HG03378 (cell line): Measurements from ENCODE around the gene NEURL2.
"Not testable (repeated sequence)": the region's sequence is repeated elsewhere in the genome, so short reads cannot be mapped to it uniquely, and the experiment has no call there.

Experiments used
- ATAC-seq: cut with Tn5 transposase; IDR thresholded peaks from one replicate; pipeline ENCODE4 v1.9.1; 2021; ENCODE audit warnings: mild to moderate bottlenecking, moderate library complexity; ENCODE audit not compliant: unreplicated experiment

Gene NEURL2

DNA sequence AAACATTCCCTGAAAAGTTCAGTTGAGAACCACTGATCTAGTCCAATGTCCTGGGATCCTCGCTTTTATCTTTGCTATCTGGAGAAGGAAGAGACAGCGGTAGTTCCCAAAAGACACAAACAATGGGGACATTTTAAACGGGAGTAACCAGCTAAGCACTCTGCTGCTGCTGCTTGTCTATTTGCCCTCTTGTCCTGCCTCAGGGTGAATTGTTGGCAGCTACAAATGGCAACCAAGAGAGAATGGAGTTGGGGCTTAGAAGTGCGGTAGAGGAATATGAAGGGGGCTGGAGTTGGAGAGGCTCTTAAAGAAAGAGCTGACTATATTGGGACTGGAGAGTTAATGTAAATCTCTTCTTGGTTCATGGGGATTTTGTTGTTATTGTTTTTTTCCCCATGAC is 16.4 kb downstream of the NEURL2 start:
- no peak for ATAC-seq

DNA sequence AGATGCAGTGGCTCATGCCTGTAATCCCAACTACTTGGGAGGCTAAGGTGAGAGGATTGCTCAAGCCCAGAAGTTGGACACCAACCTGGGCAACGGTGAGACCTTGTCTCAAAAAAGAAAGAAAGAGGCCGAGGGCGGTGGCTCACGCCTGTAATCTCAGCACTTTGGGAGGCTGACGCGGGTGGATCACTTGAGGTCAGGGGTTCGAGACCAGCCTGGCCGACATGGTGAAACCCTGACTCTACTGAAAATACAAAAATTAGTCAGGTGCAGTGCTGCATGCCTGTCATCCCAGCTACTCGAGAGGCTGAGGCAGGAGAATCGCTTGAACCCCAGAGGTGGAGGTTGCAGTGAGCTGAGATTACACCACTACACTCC is 16.9 kb downstream of the NEURL2 start:
- ATAC-seq: not testable (repeated sequence)

DNA sequence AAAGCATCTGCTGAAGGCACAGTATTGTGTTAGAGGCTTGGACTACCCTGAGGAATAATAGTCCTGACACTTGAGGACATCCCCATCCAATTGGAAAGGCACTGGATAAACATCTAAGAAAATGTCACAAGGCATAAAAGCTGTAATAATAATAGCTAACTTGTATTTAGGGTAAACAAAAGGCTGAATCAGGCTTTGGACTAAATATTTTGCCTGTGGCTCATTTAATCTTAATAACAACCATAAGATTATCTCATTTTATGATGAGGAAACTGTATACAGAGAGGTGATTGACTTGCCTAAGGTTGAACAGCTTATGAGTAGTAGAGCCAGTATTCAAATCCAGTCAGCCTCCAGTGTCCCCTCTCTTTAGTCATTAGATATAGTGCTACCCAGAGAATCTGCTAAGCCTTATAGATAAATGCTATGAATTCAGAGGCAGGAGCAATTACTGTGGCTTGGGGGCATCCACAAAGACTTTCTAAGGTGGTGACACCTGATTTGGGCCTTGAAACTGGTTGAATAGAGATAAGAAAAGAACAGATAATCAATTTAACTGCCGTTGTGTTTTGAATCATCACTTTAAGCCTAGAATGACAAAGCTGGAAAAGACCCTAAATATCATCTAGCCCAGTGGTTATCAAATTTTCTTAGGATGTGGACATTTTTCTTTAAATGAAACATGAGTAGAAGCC is 17.5 kb downstream of the NEURL2 start:
- ATAC-seq: no peak

DNA sequence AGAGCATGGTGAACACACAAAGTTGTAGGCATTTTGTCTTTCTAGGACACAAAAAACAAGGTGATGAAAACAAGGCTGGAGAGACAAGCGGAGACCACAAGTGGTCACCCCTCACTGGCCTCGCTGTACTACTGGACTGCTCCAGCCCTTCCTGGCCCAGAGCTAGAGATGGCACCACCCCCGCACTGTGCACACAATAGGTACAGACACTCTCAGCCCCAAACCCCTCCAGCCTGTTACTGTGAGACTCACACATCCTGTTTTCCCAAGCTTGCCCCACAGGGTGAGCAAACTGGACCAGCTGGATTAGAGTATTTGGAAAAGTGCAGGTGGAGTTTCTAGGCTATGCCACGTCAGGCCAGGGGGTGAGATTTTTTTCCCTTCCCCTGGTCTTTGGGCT is 18.4 kb downstream of the NEURL2 start:
- no peak for ATAC-seq

DNA sequence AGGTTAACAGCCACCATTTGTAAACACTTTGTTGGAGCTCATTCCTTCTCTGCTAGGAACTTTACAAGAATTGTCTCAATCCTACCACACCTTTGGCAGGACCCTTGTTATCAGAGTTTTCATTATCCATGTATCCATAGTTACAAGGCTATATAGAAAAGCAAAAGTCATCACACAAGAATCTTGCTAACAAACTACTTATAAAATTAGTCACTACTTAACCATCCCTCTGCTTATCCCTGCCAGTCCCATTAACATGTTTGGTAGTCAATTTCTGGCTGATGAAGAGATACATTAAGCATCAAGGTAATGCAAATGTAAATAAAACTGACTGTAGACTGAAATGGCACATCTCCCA is 23.2 kb downstream of the NEURL2 start:
- ATAC-seq: no peak

DNA sequence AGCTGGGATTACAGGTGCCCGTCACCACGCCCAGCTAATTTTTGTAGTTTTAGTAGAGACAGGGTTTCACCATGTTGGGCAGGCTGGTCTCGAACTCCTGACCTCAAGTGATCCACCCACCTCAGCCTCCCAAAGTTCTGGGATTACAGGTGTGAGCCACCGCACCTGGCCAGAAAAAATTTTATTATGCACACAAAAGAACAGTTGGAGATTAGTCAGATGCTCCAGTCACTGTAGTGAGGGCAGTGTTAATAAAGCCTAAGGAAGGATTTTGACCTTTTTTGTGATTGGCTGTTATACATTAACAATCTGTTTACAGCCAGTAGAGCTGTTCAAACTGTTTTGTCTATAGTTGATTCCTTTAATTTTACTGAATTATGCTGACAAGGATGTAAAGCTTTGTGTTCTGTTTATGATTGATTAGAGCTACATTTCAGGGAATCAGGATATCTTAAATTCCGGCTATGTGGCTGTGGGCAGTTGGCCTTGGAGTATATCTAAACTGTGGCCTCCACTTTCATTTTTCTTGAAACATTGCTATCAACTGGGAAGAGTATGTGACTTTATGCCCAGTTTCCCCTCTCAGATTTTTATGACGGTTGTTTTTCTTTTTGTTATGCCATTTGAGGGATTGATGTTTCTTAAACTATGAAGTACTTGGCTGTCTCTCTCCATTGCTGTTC is 23.7 kb downstream of the NEURL2 start:
- ATAC-seq: no peak

DNA sequence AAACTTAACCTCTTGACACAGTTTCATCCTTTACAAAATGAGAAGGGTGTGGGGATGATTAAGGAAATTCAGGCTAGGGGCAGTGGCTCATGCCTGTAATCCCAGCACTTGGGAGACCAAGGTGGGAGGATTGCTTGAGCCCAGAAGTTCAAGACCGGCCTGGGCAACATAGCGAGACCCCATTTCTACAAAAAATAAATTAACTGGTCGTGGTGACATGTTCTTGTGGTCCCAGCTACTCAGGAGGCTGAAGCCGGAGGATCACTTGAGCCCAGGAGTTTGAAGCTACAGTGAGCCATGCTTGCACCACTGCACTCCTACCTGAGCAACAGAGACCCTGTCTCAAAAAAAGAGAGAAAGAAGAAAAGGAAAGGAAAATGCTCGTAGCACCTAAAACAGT is 24.6 kb downstream of the NEURL2 start:
- ATAC-seq: no peak

DNA sequence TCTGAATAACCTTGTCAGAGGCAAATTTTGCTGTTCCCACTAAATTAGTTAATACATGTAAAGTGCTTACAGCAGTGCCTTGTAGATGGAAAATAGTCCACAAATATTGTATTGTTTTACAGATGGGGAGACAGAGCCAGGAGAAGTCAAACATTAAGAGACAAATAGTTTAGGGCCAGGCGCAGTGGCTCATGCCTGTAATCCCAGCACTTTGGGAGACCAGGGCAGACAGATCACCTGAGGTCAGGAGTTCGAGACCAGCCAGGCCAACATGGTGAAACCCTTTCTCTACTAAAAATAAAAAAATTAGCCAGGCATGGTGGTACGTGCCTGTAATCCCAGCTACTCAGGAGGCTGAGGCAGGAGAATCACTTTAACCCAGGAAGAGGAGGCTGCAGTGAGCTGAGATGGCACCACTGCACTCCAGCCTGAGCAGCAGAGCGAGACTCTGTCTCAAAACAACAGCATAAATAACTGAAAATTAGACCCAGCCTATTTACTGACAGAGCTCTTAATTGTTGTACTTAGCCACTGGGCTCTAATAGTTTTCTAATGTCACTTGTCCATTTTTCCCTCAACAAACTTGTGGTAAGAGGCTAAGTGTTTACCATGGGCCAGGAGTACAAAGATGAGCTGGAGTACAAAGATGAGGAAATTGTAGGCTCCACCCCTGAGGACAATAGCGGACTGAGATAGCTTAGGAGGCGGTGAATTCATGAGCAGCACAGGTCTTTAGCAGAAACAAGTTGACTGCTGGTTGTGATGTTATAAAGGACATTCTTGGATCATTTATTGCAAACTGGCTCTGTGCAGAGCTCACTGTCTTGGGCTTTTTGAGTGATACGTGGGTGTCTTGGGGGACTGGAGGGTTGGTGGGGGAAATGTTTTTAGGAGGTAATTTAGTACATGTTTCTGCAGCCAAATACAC is 27.2 kb downstream of the NEURL2 start:
- ATAC-seq: no peak

DNA sequence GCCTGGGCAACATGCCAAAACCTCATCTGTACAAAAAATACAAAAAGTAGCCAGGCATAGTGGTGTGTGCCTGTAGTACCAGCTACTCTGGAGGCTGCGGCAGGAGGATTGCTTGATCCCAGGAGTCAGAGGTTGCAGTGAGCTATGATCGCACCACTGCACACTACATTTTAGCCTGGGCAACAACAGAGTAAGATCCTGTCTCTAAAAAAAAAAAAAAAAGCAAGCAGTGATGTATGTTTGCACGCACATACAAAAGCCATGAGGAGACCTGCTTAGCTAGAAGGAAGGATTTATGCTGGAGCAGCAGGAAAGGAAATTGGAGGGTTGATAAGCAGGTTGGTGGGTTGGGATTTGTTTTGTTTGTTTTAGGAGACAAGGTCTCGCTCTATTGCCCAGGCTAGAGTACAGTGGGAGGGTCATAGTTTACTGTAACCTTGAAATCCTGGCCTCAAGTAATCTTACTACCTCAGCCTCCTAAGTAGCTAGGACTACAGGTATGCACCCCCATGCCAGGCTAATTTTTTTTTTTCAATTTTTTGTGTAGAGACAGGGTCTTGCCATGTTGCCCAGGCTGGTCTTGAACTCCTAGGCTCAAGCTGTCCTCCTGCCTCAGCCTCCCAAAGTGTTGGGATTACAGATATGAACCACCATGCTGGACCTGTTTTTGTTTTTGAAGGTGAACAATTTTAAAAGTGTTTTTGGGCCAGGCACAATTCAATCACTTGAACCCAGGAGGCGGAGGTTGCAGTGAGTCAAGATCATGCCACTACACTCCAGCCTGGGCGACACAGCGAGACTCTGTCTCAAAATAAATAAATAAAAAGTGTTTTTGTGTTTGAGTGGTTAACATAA is 29.6 kb downstream of the NEURL2 start:
- no peak for ATAC-seq

DNA sequence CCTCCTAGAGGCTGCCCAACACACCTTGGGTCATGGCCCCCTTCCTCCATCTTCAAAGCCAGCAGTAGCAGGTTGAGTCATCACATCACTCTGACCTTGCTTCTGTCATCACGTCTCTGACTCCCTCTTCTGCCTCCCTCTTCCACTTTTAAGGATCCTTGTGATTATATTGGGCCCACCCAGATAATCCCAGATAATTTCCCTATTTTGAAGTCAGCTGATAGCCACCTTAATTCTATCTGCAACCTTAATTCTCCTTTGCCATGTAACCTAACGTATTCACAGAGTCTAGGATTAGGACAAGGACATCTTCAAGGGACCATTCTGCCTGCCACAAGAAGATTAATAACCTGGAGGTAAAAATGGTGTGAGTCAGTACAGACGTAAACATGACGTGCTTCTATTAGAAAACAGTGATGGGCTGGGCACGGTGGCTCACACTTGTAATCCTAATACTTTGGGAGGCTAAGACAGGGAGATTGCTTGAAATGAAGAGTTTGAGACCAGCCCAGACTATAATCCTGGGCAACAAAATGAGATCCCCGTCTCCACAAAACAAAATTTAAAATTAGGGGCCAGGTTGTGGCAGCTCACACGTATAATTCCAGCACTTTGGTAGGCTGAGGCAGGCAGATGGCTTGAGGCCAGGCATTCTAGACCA is 30.3 kb downstream of the NEURL2 start:
- no peak for ATAC-seq

DNA sequence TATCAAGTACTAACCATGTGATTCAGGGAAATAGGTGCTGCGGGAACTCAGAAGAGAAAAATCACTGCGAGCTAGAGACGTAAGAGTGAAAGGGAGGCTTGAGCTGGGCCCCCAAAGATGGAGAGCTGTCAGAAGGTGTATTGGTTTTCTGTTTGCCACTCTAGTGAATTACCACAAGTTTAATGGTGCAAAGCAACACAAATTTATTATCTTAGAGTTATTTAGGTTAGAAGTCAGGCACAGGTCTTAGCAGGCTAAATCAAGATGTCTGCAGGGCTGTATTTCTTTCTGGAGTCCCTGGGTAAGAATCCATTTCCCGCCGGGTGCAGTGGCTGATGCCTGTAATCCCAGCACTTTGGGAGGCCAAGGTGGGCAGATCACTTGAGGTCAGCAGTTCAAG is 31.1 kb downstream of the NEURL2 start:
- ATAC-seq: no peak

DNA sequence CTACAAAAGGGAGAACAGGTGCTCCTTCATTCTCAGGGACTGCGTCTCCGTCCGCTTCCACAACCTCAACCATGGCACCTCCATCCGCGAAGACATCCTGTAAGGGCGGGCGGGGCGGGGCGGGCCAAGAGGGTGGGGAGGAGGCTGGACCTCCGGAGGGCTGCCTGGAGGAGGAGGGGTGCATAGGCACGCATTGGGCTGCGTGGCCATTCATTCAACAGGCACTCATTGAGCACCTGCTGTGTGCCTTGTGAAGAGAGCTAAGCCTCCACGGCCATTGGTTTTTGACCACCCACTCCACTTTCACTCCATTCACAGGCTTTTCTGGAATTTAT is 33.2 kb downstream of the NEURL2 start:
- no peak for ATAC-seq

DNA sequence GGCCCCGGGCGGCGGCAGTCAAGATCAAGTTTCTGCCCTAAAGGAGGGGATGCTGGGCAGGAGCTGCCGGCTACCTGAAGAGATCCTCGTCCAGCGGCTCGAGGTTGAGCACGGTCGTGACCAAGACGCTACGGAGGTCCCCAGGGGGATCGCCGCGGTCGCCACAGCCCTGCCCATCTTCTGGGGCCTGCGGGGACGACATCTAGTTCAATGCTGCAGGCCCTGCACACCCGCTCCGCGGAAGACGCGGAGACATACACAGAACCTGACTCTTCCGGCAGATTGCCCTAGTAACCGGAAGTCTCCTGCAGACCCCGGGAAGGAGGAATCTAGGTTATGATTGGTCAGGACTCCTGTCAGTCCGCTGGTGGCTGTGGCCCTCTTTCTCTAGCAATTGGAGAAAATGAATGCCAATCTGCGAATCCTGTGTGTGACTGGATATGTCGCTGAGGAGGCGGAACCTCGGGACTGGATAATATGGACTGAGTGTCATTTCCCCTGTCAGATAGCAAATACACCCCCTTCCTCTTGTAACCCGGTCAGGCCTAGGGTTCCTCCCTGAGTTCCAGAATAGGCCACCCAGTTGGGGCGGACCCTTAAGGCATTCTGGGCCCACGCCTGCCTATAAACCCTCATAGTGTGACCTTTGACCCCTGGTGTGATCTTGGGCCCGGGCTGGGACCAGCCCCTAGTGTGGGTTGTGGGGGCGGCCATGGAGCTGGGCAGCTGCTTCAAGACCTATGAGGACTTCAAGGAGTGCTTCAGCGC is 33.7 kb downstream of the NEURL2 start, which contains the start of the genes ACOT8 and ZSWIM3:
TSS of gene ACOT8 (minus strand) at position 279 of the 768 bp plus-strand sequence. CDS start at position 202, 77 bp downstream.
TSS of gene ZSWIM3 (plus strand) at position 501 of the 768 bp plus-strand sequence. CDS start at position 713, 212 bp downstream.
- peak; percentile 95 for ATAC-seq

DNA sequence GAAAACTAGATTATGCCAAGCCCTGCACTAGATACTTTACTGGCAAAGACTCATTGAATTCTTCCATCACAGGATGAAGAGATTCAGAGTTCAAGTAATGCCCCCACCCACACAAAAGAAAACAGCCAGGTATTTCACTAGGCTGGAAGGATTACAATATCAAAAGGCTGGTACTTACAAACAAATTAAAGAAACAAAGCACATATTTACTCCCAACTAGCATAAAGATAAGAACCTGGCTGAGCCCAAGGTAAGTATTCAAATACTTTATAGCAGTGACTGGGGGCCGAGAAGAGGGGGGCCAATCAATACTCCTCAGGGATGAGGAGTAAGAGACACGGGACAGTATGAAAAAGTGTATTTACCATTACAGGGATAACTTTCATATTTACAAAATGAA is 37.5 kb downstream of the NEURL2 start:
- ATAC-seq: no peak

DNA sequence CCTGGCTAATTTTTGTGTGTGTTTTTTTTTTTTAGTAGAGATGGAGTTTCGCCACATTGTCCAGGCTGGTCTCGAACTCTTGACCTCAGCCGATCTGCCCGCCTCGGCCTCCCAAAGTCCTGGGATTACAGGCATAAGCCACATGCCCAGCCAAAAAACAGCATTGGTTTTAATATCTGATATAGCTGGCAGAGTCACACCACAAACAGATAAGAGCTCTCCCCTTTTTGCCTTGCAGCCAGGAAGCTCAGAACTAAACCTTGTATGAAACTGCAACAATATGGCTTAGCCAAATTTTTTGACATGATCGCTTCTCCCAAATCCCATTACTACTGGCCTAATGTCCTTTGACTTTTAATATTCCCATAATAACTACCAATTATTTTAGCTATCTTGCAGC is 38.7 kb downstream of the NEURL2 start:
- ATAC-seq: no peak

DNA sequence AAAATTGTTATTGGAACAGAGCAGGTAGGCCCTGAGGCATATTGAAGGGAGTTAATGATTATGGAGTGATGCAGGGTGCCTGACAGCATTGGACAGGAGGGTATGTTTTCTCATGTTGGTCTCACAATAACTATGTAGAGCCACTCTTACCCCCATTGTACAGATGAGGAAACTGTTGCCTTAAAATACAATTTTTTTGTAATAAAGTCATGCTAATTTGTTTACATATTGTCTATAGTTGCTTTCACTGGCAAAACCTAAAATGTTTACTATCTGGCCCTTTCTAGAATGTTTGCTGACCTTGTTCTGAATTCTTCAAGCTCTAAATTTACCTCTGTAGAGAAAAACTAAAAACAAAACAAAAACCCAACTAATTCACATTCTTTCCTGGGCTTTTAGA is 39.5 kb downstream of the NEURL2 start:
- ATAC-seq: no peak

DNA sequence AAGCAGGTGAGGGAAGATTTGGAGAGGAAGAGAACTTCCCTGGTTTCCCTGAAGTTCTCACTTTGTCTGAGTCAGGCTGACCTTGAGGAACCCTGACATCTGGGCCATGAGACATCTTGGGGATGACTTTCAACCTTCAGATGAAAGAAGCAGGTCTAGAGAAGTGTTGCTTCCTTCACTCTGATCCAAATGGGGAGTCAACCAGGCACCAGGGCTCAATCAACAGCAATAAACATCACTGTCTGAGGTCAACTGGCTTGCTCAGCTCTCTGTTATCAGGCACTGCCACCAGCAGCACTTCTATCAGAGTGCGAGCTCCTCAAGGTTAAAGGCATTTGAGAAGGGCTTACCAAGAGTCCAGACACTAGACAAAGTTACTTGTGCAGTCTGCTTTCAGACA is 40.1 kb downstream of the NEURL2 start:
- no peak for ATAC-seq

DNA sequence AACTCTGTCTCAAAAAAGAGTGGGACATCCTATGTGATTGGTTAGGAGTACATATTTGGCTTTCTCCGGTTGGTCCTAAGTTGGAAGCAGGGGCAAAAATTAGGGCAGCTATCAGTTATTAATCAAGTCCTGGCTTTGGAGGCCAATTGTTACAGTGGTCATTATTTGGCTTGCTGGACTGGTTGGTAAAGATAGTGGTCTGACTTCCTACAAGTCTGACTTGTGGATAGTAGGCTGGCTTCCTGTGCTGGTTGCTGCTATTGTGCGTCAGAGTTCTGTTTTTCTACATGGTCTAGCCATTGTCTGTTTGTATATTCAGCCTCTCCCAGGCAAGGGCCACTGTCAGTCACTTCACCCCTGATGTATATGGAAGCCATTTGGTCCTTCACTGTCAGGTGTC is 40.8 kb downstream of the NEURL2 start:
- ATAC-seq: no peak

DNA sequence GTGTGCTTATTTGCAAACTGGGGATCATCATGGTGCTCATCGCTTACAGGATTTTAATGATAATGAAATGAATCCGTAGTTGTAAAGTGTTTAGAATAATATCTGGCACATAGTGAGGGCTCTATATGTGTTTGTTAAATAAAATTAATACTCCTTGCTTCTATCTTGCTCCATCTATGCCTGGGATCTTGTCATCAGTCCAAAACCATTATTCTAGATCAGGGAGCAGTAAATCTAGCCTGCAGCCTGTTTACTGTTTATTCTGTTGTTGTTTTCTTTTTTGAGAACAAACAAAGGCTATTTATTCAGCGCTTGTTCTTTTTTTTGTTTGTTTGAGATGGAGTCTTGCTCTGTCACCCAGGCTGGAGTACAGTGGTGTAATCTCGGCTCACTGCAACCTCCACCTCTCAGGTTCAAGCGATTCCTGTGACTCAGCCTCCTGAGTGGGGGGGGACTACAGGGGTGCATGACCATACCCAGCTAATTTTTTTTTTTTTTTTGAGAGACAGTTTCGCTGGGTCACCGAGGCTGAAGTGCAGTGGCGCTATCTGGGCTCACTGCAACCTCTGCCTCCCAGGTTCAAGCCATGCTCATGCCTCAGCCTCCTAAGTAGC is 41.9 kb downstream of the NEURL2 start:
- ATAC-seq: no peak
